Sigmoid colon (tissue), 4 donors: ENCODE measurements around the gene NTPCR.

Experiments
- CTCF ChIP-seq, 4 experiments: fragments of 450-650 bp in 3 of 4; fragments of 200-600 bp in 1 of 4; IDR thresholded peaks; one replicate each; pipeline ENCODE4 v1.5.1; 2016 to 2019; ENCODE audit warnings: antibody characterized with exemption in 4 of 4, mild to moderate bottlenecking in 3 of 4, moderate library complexity in 2 of 4
- EP300 ChIP-seq, 4 donors: sonication (generic); formaldehyde crosslinking; IDR thresholded peaks; one replicate each; pipeline ENCODE4 v1.6.1; 2017; ENCODE audit warnings: antibody characterized with exemption in 4 of 4
- POLR2A ChIP-seq, 2 donors: fragments of 450-650 bp; IDR thresholded peaks; one replicate each; pipeline ENCODE4 v1.6.1; 2016; ENCODE audit warnings: antibody characterized with exemption in 2 of 2, mild to moderate bottlenecking in 2 of 2, moderate library complexity in 2 of 2
- POLR2AphosphoS5 ChIP-seq, 4 donors: sonication (generic); formaldehyde crosslinking; IDR thresholded peaks; one replicate each; pipeline ENCODE4 v1.6.1; 2017; ENCODE audit warnings: antibody characterized with exemption in 4 of 4

DNA sequence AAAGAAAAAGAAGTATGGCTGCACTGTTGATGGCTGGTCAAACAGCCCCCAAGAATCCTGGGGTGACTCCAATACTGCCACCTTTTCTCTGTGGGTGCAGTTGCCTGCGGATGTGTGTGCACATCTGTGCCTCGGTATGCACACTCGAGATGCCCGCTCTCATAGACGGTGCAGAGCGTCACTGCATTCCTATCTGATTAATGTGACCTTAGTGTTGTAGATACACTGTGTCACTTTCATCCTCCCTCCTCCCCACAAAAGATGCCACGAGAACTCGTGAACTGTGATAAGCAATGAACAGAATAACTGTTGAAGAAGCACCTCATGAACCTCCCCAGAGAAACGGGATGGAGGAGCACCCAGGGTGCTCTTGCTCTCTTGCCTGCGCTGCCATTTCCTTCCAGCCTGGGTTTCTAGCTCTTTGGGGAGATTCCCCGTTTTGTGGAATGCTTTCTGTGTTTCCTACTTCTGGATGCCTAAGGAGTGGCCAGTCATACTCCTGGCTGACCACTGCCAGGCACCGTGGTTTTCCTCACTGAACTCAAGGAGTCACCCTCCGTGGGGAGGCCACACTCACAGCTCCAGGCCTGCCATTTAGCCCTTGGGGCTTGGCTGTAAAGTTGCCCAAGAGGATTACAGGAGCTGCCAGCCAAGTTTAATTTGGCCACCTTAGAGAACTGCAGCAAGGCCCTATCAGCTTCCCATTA lies 32.0 kb downstream of the NTPCR start:
- TF ChIP-seq CTCF (IDR thresholded peaks at IDR 0.05) (no peak), POLR2A (IDR thresholded peaks at IDR 0.05) (no peak), EP300 (IDR thresholded peaks at IDR 0.05) (no peak), POLR2AphosphoS5 (IDR thresholded peaks at IDR 0.05) (no peak)
